HTR-8/SVneo (cell line): Measurements from ENCODE around the gene DCAF4.
"Not testable (repeated sequence)": the region's sequence is repeated elsewhere in the genome, so short reads cannot be mapped to it uniquely, and the experiment has no call there.

Experiments
- DNase-seq: peaks from one replicate; pipeline ENCODE4 v3.0.0; 2011; ENCODE audit warnings: low spot score, mixed read lengths; ENCODE audit not compliant: insufficient read length
- FAIRE-seq: peaks from 2 replicates; lab custom pipeline; 2011; peaks lifted over from hg19 to GRCh38; lab: Jason Lieb, UNC

Gene DCAF4

DNA sequence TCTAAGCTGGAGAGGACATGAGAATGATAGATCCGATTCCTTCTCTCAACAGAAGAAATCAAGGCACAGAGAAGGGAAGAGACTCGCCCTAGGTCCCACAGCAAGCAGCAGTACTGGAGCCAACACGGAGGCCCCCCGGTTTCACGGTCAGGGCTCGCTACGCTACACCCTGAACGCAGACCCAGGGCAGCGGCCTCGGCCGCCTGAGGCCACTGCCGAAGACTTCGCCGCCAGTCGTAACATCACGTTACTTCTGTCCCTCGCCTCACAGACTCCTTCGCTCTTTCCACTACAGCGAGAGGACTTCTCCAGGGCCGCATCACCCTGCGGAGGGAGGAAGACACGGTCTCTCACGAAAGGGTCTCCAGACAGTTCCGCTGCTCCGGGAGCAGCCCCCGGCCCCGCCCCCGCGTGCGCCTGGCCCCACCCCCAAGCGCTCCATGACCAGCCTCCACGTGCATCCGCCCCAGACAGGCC, 411 bp upstream of the DCAF4 start:
- FAIRE-seq: no peak
- no peak for DNase-seq

DNA sequence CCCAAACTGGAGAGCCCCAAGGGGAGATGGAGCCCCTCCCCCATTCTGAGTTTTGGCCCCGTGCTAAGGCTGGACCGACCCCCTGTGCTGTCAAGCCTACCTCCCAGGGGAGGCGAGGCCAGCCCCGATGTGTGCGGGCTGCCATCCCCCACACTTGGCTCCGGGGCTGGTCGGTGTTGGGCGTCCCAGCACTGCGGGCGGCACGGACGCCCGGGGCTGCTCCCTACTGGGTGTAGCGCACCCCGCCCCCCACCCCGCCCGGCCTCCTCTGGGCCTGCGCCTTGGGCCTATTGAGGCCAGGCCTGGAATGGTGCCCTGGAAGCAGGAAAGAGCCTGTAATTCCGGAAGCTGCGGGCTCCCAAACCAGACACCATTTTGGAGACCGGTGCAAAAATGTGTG, 2.6 kb downstream of the DCAF4 start:
- DNase-seq (no peak), FAIRE-seq (no peak)

DNA sequence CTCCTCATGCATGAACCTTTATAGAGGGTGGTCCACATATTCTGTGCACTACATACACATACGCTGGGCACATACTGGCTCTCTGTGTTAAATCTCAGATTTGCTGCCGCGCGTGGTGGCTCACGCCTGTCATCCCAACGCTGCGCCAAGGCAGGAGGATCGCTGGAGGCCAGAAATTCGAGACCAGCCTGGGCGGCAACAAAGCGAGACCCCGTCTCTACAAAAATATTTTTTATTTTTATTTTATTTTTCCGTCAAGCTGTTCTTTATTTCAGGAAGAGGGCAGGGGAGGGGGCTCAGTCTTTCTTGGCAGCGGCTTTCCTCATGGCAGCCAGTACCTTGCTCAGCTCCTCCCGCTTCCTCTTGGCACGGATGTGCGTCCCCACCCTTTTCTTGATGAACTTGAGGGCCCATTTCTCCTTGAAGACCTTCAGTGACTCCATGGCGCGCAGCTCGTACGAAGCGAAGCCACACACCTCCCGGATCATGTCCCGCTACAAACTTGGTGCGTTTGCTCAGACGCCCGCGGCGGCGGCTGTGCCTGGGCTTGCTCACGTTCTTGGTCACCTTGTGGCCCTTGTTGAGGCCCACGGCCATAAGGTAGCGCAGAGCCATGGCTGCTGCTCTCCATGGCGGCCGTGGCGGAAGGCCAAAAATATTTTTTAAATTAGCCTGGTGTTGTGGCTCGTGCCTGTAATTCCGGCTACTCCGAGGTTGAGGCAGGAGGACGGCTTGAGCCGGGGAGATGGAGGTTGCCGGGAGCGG, 3.2 kb downstream of the DCAF4 start:
- FAIRE-seq (no peak), DNase-seq (no peak)

DNA sequence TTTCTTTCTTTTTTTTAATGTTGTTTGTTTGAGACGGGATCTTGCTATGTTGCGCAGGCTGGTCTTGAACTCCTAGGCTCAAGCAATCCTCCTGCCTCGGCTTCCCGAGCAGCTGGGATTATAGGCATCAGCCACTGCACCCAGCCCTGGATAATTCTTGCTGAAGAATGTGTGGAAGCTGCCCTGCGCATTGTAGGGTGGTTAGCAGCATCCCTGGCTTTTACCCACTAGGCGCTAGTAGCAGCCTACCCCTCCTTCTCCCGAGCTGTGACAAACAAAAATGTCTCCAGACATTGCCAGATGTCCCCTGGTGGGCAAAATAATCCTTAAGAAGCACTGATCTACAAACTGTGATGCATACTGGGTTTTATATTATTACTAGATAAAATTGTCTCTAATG, 6.6 kb downstream of the DCAF4 start:
- DNase-seq (no peak), FAIRE-seq (no peak)

DNA sequence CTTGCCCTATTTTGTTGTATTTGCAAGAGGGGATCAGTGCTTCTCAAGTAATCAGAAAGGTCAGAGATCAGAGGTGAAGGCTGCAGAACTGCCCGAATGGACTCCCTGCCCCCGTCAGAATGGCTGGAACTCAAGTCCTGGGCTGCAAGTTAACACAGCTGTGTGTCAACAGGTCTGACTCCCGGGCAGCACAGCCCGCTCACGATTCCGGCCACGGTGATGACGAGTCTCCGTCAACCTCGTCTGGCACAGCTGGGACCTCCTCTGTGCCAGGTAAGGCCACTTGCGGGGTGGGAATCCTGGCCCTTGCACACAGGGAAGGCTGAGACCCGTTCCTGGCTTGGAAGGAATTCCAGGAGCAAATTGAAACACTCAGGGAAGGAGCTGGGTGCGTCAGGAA, 13.4 kb downstream of the DCAF4 start:
- DNase-seq (no peak), FAIRE-seq (no peak)

DNA sequence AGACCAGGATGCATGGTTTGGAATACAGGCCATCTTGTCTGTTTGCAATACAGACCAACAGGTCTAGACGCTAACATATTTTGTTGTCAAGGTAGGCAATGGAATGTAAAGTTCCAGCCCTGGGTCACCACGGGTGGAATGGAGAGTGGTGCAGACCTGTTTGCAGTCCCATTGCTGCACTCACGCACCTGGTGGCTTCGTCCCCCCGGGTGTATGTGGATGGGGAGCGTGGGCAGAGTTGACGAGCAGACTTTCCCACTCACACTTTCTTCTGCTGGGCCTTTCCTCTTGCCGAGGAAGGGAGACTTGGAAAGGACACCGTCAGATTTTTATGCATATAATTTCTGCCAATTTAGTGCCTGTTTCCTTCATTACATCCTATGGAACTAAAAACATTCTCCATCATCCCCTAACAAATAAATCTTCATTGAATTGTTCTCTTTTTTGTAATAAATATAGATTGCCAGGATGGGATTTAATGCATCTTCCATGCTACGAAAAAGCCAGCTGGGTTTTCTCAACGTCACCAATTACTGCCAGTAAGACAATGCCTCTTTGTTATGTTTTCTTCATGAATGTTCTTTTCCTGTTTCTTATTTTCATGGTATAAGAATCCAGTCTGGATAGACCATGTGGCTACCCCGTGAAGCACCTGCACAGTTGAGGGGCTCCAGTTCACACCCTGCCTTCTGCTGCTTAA, 15.2 kb downstream of the DCAF4 start:
- peak; percentile 70 for FAIRE-seq
- DNase-seq: no peak

DNA sequence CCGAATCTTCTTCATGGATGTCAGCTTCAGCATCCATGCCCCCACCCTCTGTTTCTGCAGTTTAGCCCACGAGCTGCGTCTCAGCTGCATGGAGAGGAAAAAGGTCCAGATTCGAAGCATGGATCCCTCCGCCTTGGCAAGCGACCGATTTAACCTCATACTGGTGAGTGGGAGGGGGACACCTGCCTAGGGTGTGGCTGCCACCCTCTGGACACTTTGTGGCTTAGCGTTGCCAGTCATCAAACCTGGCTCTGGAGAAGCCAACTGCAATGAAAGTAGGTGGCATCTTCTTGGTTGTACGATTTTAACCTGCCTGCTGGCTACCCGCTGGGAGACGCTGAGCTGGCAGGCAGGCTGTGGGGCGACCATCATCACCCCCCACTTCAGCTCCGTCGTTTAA, 16.7 kb downstream of the DCAF4 start:
- FAIRE-seq: peak; percentile 83
- no peak for DNase-seq

DNA sequence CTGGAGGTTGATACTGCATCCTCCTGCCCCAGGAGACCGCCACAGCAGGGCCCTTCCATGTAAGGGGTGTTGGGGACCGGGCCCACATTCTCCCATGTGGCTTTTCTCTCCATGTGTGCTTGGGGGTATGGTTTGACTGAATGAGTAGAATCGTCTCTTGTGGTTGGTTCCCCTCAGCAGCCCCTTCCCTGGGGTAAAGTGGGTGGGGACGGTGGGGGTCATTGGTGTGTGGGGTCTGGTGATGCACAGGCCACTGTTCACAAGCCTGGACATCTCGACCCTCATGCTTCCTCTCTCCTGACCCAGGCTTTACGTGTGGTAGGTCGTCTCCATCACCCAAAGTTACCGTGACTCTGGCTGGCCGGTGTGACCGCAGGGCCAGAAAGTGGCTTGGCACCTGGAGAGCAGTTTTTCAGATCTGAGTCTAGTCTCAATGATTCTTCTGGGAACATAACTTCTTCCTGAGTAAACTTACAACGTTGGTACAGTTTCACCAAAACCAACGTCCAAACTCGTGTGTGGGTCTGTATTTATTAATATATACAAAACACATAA, 17.7 kb downstream of the DCAF4 start:
- FAIRE-seq (no peak), DNase-seq (no peak)

DNA sequence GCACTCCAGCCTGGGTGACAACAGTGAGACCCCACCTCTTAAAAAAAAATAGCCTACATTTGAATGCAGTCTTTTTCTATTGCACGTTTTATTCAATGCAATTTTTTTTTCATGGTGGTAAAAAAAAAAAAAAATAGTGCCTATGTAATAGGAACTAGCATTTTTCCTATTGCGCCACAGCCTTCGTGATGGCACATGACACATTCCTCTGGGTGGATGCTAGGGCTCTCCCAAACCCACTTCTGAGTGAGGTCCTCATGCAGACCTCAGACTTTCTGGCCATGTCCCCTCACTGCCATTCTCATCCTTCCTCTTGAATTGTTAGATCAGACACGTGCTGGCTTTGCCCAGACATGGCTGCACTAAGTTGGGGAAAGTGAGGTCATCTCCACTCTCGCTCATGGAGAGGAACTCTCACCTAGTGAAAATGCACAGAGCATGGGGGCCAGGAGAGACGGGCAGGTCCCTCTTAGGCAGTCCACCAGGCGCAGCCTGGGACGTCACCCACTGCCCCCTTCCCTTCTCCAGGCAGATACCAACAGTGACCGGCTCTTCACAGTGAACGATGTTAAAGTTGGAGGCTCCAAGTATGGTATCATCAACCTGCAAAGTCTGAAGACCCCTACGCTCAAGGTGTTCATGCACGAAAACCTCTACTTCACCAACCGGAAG, 19.2 kb downstream of the DCAF4 start:
- DNase-seq (no peak), FAIRE-seq (peak; percentile 85)

DNA sequence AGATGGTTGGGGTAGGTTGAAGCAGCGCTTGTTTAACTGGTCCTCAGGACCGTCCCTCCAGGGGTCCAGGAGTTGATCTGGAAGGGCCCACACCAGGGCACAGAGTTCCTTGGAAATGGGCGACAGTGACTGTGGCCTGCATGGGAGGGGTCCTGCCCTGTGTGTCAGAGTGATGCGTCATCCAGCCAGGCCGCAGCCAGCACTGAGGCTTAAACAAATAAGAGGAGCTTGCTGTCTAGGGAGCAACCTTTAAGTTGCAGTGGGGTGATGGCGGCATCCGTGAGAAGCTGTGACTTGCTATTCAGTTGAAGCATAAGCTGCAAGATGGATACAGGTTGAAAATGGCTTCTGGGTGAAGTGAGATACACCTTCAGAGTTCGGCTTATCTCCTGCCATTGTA, 20.2 kb downstream of the DCAF4 start:
- FAIRE-seq (peak; percentile 80), DNase-seq (no peak)

DNA sequence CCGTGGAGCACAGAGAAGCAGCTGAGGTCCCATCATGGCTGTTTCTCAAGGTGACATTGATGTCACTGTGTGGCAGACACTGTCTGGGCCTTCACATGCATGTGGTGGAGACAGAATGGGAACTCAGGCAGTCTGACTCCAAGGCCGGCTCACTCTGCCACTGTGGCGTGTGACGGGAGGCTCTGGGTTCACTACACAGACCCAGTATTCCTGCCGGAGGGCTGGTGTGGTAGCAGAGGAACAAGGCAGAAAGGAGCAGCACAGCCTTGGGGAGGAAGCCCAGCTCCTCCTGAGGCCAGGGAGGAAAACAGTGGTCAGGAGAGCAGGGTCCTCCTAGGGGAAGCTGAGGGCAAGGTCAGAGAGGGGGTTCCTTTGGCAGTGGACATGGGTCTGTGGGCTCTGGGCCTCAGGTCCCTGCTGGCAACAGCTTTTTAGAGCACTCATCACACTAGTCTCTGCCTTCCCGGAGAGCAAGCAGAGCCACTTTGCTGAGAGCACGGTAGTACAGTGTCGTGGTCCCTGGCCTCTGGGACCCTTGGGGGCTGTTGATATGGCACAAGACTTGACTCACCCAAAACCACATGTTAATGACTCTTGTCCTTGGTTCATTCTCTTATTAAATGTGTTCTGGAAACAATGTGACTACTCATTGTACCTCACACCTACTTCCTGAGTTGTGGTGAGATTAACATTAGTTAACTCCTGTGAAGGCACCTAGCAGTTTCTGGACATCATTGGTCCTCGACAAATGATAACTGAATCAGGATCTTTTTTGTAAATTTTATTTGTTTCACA, 21.3 kb downstream of the DCAF4 start:
- DNase-seq (no peak), FAIRE-seq (no peak)

DNA sequence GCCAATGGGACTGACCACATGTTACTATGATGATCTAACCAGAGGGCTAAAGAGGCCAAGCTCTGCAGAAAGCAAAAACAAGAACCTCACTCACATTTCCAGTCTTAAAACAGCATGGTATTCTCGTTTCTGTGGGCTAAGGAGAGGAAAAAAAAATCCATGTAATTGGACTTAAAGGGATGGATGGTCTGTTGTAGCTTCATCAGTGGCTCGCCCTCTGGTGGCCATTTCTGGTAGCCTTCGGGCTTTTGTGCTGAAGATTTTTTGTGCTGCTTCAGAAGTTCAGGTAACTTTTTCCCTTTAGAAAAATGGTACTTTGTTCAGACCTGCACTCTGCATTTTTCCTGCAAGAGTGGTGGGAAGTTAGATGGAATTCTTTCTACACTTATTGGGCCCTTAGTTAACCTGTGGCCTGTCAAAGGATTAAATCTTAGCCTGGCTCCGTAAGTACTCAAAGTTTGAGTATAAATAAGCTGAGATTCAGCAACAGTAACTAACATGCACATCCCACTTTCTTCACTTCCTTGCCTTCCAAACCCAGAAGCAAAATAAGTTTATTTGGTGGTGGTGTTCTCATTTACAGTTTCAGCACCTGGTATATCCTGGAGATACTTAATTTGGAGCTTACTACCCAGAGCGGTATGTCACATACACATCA, 22.3 kb downstream of the DCAF4 start:
- FAIRE-seq (peak; percentile 75), DNase-seq (peak; percentile 78)

DNA sequence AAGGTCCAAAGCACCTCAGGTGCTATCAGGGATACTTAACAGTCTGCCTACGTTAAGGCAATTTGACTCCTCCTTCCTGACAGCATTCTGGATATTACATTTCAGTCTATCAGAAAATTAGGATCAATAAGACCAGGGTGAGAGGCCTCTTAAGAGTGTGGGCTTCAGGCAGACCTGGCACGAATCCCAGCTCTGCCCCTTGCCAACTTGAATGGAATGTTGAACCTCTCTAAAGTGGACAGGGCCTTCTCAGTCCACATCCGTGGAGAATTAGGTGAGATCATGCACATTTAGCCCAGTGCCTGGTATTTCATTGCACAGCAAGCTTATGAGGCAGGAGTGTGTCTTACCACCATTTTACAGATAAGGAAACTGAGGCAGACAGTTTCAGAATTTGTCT, 25.9 kb downstream of the DCAF4 start:
- peak; percentile 64 for FAIRE-seq
- DNase-seq: no peak

DNA sequence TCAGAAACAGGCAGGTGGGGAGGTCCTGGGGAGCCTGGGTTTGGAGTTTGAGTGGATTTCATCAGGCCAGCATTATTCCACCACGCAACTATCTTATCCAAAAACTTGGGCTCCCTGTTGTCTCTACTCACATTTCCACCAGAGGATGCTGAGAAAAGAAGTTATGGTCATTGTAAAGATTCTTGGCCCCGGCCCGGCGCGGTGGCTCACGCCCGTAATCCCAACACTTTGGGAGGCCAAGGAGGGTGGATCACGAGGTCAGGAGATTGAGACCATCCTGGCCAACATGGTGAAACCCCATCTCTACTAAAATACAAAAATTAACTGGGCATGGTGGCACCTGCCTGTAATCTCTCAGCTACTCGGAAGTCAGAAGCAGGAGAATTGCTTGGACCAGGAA, 30.5 kb downstream of the DCAF4 start:
- not testable (repeated sequence) for DNase-seq
- peak; percentile 9 for FAIRE-seq

DNA sequence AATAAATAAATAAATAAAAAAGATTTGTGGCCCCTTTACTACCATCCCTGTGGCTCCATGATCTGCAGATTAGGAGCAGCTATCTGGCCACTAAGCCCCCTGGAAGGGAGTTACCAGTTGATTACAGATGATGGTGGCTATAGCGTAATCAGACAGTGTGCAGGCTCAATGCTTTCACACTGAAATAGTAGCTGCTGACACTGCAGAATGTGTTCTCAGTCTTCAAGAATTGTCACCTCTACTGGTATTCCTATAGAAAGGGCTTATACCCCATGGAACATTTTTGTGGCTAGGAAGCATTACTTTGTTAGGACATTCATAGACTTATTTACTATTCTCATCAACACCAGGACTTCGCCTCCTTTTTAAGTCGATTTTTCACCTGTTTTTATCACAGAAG, 30.9 kb downstream of the DCAF4 start:
- DNase-seq (no peak), FAIRE-seq (no peak)

DNA sequence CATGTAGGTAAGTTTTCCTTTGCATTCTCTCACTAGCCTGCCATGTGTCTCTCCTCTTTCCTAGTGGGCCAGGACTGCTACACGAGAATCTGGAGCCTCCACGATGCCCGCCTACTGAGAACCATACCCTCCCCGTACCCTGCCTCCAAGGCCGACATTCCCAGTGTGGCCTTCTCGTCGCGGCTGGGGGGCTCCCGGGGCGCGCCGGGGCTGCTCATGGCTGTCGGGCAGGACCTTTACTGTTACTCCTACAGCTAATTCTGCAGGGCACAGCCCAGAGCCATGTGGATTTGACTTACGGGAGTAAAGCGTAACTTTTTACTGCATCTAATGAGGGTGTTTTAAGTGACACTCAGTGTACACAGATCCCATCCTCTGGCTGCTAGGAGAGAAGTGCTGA, 32.3 kb downstream of the DCAF4 start:
- peak; percentile 42 for FAIRE-seq
- DNase-seq: no peak

DNA sequence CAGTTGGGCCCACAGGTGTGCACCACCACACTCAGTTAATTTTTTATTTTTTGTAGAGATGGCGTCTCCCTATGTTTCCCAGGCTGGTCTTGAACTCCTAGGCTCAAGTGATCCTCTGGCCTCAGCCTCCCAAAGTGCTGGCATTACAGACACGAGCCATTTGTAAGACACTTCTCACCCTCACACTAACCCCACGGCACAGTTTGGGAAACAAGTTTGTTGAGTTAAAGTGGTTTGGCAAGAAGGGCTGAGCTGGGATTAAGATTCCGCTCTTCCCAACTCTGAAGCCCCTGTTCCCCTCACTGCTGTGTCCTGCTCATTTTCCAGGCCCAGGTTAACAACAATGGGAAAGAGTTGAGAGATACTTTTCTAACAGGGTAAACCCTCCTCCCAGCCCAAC, 34.8 kb downstream of the DCAF4 start:
- not testable (repeated sequence) for DNase-seq
- peak; percentile 49 for FAIRE-seq

DNA sequence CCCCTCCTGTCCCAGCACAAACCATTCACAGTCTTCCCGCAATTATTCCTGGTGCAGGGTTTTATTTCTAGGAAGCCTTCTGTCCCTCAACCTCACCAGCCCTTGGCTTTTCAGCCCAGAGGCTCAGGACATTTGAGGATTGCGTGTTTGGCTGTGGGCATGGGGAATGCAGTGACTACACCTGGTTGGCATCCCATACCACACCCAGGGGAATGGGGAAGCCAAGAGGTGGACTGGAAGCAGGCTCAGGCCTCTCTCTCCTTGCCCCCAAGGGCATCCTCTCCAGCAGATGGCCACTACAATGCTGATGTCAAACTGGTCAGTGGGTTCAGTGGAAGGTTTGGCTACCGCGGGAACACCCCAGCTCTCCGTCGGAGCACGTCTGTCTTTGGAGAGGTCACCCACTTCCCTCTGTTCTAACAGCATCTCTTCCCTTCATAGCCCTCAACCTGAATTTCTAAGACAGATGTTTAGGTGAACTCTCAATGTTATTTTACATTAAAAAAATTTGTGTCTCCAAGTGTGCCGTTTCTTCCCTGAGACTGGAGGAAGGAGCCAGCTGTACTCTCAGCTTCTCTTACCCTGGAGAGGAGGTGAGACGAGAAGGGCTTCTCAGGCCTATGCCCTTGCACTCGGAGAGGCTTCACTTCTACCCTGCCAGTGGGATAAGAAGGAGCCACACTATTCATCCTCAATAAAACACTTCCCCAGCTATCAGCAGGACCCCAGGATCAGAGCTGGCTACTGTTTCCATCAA, 35.5 kb downstream of the DCAF4 start:
- FAIRE-seq (peak; percentile 86), DNase-seq (peak; percentile 51)

DNA sequence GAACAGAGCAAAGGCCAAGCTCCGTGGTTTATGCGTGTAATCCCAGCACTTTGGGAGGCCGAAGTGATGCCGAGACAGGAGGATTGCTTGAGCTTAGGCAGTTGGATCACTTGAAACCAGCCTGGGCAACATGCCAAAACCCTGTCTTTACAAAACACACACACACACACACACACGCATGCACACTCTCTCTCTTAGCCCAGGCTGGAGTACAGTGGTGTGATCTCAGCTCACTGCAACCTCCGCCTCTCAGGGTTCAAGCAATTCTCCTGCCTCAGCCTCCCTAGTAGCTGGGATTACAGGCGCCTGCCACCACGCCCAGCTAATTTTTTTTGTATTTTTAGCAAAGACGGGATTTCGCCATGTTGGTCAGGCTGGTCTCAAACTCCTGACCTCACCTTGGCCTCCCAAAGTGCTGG, 36.1 kb downstream of the DCAF4 start:
- FAIRE-seq: peak; percentile 75
- DNase-seq: not testable (repeated sequence)
